Heart left ventricle (tissue), 13 donors: Measurements from ENCODE around the gene ZNF584.

Experiments used
- POLR2A ChIP-seq, 2 donors: fragments of 450-650 bp; IDR thresholded peaks; one replicate each; pipeline ENCODE4 v1.6.1; 2017; ENCODE audit warnings: antibody characterized with exemption in 2 of 2, mild to moderate bottlenecking in 2 of 2, moderate library complexity in 2 of 2
- TF ChIP-seq, protein P1 (sequence below), 12 donors: fragments of 200-600 bp; sonication (generic) in 4 of 12; IDR thresholded peaks; one replicate each; pipeline versions ENCODE4 v1.5.0 to v1.8.0; 2018 to 2022; ENCODE audit warnings: antibody characterized with exemption in 12 of 12, mild to moderate bottlenecking in 5 of 12
- donor health status: ischemic (EF 13 %, LVEDD 7.1; RV severe dilation, severe dysfunction).
- donor health status: DM: no; HTN: yes; CAD: no.
- donor health status: DM: no; HTN: no; CAD: no.
- donor health status: ischemic (EF 25% LVEDD 6.9; RV normal size, moderate dysfunction).
- donor health status: ischemic (EF 25% LVEDD 5.7; RV mildly dilated, moderate dysfunction).
- donor health status: ischemic (EF 35%, LVEDD 5.7; RV mildly dilated, moderate dysfunction).
- donor health status: nonischemic (EF 11% LVEDD 7.7; RV severe dilation, severe dysfunction).
- donor health status: DM: yes; HTN: yes; CAD: no.
- donor health status: PGD.
- donor health status: ischemic (EF 29% LVEDD 5.4; RV normal size, mild dysfunction).
- donor health status: nonischemic (EF 23%, LVEDD 6.1; RV moderate dilation, normal function).

- TF ChIP-seq, protein P1, sequence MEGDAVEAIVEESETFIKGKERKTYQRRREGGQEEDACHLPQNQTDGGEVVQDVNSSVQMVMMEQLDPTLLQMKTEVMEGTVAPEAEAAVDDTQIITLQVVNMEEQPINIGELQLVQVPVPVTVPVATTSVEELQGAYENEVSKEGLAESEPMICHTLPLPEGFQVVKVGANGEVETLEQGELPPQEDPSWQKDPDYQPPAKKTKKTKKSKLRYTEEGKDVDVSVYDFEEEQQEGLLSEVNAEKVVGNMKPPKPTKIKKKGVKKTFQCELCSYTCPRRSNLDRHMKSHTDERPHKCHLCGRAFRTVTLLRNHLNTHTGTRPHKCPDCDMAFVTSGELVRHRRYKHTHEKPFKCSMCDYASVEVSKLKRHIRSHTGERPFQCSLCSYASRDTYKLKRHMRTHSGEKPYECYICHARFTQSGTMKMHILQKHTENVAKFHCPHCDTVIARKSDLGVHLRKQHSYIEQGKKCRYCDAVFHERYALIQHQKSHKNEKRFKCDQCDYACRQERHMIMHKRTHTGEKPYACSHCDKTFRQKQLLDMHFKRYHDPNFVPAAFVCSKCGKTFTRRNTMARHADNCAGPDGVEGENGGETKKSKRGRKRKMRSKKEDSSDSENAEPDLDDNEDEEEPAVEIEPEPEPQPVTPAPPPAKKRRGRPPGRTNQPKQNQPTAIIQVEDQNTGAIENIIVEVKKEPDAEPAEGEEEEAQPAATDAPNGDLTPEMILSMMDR (IDR thresholded peaks at IDR 0.05), result no peak
- peak in 1 of 2 donors; percentile 80 for TF ChIP-seq POLR2A (IDR thresholded peaks at IDR 0.05)
Observed at GRCh38 chr19:58451358-58452101, 43.1 kb downstream of the ZNF584 start, which contains the start of gene ZNF324B.
